ENCODE data around the gene RNF213.

GRCh38 chr17:80292521-80292971 lies 31.9 kb downstream of the RNF213 start:
- TF ChIP-seq CTCF (IDR thresholded peaks at IDR 0.05) (no peak), POLR2A (IDR thresholded peaks at IDR 0.05) (no peak)
